GM18499 (cell line): Measurements from ENCODE around the gene PYY.
"Not testable (repeated sequence)": the region's sequence is repeated elsewhere in the genome, so short reads cannot be mapped to it uniquely, and the experiment has no call there.

Experiments
- ATAC-seq: cut with Tn5 transposase; IDR thresholded peaks from one replicate; pipeline ENCODE4 v1.9.1; 2021; ENCODE audit warnings: moderate number of reproducible peaks; ENCODE audit not compliant: insufficient read depth, unreplicated experiment

Gene PYY

DNA sequence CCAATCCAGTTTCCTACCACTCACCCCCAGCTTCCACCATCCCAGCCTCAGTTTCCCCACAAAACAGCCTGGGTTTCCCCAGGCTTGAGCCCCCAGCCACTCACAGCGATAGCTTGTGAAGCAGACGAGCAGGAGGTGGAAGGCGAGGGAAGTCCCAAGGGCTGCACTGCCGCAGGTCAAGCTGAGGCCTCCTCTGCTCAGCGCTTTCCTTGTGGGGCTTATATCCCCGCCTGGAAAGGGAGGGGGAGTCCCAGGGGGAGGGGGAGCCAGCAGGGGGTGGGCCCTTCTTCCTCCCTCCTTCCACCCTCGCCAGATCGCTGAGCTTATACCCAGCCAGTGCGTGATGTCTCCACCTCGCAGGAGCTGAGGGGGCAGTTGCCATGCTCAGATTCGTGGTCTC lies at the start of gene PYY:
Gene PYY (minus strand): TSS at position 195 of the 400 bp plus-strand sequence. CDS start 457 bp downstream, outside the sequence.
- no peak for ATAC-seq

DNA sequence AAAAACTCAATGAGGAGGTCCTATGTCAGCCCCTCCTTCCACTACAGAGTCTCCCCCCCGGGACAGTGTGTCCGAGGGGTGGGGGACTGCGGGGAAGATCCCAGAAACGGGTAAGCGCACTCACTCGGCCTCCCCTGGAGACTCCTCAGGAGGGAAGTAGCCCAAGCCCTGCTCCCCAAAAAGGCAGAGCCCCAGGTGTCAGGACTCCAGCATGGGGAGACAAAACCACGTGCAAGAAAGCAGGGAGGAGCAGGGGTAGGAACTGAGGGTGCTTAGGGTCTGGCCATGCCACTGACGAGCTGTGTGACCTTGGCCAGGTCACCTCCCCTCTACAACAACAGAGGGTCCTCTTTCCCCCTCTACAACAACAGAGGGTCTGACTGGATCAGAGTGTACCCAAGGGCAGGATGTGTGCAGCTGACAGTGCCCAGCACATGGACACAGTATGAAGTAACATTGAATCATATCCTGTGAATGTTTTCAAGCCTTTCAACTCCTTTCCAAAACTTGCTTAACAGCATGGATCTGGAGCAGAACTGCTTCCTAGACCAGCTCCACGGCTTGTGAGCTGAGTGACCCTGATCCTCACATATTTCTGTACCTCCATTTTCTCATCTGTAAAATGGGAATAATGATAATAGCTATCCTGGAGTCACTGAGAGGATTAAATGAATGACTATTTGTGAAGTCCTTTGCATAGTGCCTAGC lies 48.6 kb upstream of the PYY start:
- ATAC-seq, result no peak

DNA sequence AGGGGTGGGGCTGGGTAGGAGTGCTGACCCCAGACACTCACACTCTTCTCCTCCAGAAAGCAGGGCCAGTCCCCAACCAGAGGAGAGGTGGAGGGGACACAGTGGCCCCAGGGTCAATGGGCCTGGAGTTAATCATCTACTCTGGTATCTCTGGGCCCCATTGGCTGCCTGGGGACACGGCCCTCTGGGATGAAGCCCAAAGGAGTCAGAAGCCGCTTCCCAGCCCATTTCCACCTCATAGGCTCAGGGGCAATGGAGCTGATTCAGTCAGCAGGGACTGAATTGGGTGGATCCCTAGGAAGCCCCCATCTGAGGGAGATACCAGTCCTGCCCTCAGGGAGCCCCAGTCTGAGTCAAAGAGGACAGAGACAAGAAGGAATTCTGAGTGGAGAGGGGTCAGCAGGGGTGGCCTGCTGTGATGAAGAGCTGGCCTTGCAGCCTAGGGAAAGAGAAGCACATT lies 47.8 kb upstream of the PYY start:
- ATAC-seq, result no peak

DNA sequence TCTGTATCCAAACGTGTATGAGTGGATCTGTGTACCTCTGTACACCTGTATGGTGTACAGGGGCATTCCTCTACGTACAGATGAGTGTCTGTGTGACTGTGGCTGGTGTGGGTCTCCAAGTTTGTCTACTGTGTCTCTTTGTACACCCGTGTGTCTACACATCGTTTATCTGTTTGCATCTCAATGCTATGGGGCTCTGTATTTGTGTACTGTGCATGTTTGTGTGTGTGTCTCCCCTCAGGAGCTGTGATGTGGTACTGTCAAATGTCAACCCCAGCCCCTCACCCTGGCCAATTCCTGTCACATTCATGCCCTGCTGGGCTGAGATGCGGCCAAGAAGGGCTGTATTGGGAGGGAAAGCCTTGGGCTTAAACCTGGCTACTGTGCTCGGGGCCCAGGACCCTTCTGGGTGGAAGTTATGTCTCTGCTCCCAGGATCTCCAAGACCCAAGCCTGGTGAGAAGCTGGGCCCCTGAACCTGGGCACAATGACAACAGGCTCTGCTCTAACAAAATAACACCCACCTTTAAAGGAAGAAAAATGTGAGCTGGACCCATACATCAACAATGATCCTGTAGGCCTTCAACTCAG lies 47.2 kb upstream of the PYY start:
- no peak for ATAC-seq

DNA sequence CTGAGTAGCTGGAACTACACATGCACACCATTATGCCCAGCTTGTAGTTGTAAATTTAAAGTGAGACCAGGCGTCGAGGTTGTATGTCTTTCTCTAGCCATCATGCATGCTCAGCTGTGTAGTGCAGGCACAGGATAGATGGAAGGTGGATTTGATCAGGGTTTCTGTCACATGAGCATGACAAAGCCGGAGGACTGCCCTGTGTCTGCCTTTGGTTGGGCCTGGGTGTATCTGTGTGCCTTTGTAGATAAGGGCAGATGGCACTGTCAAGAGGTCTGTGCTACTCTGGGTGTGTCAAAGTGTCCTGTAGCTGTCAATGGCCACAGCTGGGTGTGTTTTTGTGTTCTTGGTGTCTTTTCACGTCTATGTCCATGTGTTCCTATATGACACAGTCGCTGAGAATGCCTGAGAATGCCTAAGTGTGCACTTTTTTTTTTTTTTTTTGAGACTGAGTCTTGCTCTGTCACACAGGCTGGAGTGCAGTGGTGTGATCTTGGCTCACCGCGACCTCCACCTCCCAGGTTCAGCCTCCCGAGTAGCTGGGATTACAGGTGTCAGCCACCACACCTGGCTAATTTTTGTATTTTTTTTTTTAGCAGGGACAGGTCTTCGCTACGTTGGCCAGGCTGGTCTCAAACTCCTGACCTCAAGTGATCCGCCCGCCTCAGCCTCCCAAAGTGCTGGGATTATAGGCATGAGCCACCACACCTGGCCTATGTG lies 46.6 kb upstream of the PYY start:
- ATAC-seq, result no peak

DNA sequence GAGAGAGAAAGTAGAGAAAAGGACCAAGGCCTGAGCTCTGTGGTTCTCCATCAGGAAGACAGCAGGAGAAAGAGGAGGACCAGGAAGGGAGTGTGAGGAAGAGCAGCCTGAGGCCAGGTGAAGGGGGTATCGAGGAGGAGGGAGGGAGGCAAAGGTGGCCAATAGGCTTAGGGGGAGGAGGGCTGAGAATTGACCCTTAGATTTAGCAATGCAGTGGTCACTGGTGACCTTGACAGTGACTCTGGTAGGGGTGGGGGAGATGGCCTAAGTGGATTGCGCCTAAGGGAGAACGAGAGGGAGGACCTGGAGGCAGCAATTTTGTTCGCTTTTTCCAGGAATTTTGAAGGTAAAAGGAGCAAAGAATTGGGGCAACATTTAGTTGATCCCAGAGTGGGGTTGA lies 45.3 kb upstream of the PYY start:
- ATAC-seq, result no peak

DNA sequence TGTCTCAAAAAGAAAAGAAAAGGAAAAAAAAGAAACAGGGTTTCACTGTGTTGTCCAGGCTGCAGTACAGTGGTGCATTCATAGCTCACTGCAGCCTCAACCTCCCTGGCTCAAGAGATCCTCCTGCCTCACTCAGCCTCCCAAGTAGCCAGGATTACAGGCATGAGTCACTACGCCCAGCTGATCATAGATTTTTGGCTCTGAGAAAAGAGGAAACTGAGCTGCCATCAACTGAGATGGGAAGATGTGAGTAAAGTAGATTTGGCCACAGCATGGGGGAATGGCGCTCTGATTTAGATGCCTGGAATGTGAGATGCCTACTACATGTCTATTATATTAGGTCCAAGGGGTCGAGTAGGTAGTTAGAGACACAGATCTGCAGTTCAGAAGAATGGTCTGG lies 44.8 kb upstream of the PYY start:
- no peak for ATAC-seq

DNA sequence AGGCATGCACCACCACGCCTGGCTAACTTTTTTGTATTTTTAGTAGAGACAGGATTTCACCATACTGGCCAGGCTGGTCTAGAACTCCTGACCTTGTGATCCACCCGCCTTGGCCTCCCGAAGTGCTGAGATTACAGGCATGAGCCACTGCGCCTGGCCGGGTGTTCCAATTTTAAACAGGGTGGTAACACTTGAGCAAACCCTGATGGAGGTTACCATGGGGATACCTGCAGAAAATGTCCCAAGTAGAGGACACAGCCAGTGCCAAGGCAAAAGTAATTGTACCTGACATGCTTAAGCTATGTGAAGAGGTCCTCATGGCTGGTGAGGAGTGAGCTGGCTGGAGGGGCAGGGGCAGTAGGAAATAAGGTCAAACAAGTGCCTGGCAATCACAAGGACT lies 43.4 kb upstream of the PYY start:
- not testable (repeated sequence) for ATAC-seq

DNA sequence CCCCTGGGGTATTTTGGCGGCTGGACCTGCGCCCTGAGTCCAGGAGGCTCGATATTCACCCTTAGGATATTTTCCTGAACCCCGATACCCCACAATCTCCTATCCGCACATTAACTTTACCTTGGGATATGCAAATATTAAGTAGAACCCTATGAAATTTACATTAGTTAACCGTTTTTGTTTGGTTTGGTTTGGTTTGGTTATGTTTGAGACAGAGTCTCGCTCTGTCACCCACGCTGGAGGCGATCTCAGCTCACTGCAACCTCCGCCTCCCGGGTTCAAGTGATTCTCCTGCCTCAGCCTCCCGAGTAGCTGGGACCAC lies 41.4 kb upstream of the PYY start:
- ATAC-seq, result no peak

DNA sequence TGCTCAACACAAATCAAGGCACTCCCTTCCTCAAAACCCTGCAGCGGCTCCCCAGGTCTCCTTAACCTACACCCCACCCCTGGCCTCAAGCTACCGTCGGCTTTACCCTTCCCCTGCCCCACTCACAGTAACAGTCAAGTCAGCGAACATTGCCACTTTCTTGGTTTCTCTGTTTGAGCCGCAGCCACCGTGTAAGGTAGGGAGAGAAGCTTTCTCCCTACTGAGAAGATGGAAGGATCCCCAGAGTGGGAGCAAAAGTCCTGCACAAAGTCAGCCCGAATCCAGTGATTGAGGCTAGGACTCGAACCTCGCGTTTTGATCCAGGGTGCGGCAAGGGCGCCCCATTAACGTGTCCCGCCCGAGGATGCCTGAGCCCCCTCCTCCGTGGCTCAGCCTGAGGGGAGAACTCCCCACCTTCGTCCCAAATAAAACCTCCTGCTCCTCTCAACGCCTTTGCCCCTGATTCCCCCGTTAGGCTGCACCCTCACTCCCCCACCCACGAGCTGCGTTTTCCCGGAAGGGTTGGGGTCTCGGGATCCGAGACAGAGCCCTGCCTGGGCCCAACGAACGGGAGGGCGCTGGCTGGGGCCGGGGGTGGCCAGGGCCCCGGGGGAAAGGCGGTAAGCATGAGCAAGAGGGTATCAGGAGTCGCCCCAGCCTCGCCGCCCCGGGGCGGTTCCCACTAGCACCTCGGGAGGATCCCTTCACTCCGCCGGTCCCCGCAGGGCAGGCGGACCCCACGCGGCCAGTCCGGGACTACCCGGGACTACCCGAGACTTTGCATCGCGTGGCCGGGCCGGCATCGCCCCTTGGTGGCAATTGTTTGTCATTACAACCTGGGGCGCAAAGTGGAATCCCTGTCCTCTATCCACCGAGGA lies 40.8 kb upstream of the PYY start:
- ATAC-seq, result no peak

DNA sequence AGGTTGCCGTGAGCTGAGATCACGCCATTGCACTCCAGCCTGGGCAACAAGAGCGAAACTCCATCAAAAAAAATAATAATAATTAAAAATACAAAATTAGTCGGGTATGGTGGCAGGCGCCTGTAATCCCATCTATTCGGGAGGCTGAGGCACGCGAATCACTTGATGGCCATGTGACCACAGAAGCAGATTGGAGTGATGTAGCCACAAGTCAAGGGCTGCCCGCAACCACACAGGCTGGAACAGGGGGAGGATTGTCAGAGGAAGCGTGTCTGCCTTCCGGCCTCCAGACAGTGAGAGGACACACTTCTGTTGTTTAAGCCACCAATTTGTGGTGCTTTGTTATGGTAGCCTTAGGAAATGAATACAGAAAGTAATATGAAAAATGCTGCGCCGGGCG lies 38.9 kb upstream of the PYY start:
- no peak for ATAC-seq

DNA sequence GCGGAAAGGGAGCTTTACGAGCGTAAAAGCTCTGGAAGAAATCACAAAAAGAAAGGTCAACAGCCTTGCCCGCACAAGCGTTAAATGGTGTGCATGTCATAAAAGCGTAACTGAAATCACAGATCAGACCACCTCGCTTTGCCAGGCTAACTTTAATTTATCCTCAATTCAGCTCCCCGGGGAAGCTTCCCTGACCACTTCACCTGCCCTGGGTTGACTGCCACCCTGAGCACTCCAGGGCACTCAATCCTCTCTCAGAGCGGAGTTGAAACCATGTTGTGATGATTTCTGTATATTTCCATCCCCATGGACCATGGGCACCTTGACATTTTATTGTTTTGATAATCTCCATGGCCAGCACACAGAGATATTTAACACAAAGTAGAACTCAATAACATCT lies 34.6 kb upstream of the PYY start:
- ATAC-seq, result no peak

DNA sequence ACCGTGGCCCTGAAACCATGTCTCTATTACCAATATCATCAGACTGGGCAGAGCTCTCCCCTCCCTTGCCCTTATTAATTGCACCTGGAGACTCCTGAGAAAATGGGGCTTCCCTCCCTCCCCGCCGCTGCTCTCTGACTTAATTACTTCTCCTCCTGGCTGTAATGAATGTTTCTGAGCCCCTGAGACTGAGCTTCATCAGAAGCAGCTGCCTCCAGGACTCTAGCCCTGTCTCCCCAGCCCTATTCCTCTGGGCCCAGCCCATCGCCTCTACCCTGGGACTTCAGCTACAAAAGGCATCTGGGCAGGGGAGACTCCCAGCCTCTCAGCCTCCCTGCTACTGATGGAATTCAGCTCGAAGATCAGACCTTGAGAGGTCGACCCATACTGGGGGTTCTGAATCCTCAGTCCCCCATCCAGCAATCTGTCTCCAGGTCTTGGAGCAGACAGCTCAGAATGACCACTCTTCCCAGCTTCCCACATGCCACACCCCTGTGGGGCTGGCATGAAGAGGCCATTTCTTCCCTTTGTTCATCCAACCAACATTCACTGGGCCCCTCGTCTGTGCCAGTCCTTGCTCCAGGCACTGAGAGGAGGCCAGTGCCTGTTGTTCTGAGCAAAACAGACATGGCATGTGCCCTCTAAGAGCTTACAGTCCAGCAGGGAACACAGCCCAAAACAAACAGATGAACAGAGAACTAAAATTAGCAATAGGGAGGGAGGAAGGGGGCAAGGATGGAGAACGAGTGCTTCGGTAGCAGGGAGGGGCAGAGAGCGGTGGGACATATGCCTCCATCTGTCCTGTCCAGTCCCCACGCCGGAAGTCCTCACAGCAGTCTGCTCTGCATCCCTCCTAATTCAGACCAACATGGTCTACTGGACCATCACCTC lies 33.6 kb upstream of the PYY start:
- no peak for ATAC-seq

DNA sequence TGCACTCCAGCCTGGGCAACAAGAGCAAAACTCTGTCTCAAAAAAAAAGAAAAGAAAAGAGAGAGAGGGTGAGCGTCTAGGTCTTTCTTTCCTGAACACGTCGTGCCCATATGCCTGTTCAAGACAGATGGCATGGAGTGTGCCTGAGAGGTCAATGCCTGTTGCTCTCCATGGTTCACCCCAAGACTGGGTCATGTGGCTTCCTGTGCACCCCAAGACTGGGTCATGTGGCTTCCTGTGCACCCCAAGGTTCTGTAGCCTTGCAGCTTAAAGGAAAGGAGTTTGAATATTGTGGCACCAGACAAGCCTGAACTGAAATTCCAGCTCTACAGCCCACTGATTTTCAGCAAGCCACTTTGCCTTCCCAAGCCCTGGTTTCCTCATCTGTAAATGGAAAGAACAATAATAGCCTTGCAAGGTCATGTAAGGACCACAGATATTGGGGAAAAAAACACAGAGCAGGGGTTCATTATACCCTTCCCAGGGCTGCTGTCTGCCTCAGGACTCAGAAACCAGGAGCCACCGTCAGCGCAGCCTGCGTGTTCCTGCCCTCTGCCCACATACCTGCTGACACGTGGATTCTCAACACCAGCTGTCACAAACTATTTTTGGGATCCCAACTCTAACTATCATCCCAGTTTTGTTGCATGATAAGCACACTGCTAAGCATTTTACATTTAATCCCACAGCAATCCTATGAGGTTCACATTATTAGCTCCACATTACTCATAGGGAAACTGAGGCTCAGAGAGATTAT lies 32.7 kb upstream of the PYY start:
- ATAC-seq, result no peak

DNA sequence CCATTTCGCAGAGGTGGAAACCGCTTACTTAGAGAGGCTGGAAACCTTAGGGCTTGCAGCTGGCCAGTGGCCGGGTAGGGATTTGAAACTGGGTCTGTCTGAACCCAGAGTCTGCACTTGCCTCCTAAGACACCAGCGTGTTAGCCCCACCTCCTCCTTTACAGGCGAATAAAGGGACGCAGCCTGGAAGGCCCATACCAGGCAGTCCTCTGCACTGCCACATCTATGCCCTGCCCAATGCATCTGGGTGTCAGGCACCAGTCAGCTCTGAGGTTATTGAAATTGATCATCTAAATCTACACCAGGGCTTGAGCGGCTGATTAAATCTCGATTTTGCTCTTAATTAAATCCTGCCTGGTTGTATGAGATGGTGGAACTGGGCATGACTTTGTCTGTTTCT lies 30.8 kb upstream of the PYY start:
- no peak for ATAC-seq

DNA sequence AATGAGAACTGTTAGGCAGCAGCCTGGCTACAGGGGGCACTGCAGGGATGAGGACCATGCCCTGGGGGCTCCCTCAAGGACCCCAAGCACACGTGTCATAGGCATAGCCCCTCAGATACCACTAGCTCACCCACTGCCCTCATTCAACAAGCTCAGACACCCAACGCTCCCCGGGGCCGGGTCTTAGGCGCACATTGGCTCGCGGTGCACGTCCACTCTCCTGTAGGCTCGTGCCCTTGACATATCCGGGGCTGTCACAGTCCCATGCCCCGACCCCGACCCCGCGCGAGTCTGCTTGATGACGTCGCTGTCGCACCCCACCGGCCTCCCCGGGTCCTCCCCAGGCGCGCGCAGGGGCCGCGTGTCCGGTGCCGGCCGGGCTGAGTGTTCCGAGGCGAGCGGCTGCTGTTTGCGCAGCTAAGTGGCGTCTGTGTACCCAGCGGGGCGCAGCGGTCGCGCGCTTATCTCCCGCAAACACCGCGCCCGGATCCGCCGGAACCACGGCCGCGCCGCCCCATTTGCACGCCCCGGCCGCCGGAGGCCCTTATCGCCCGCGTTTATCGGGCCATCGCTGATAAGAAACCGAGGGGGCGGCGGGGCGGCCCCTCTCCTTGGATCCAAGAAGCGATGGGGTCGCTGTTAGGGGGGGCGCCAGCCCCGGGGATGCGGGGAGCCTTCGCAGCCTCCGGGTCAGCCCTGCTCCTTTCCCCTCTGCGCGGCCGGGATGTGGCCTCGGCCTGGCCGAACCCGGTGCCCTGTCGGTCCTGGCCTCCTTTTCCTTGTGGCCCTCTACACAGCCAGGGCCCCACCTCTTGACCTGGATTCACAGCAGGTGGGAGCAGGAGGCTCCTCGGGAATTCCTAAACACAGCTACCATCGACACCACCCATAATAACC lies 30.0 kb upstream of the PYY start:
- ATAC-seq, result no peak

DNA sequence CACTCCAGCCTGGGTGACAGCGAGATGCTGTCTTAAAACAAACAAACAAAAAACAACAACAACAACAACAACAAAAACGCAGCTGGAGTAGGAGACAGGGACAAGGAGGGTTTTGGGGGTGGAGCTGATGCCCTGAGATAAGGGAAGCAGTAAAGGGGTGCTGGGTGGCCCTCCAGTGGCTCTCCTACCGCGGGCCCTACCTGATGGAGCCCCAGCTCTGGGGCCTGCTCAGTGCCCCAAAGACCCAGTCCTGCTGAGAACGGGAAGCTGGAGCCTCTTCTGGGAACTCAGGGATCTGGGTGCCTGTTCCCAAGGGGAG lies 29.4 kb upstream of the PYY start:
- ATAC-seq, result no peak

DNA sequence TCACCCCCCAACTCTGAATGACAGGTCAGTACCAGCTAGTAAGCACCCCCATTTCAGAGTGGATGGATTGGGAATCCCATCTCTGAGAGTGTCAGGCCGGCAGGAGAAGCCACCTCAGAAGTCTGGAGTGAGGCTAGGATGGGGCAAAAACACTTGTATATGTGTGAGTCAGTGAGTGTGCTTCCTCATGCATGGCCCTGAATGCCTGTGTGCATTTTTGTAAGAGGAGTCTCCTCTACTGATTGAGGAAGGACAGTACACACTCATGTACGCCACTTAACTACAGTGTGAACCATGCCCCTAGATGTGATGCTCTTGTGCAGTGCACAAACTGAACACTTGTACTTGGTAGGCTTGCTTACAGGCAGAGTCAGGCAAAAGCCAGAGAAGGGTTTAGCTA lies 28.4 kb upstream of the PYY start:
- no peak for ATAC-seq
